Panc1 (cell line): ENCODE results near the gene AIG1. TPM values are rescaled to one million over a fixed set of nuclear protein-coding genes. Genes with fewer than 3 reads are reported as not detected.

ENCODE experiments used
- ATAC-seq: fragments of 200-7000 bp; cut with Tn5 transposase; 2 replicates; pipeline ENCODE4 v1.9.1; 2020; ENCODE audit warnings: mild to moderate bottlenecking, moderate library complexity
- BruUV-seq: library from RNA; stranded (reverse); fragments of 400-500 nt; replicated peaks from 2 replicates; lab custom pipeline; 2021; lab: Mats Ljungman, UMichigan
- CTCF ChIA-PET: fragments of 300-600 bp; sonication (Branson Sonifier 250); formaldehyde crosslinking; loops from one replicate; lab custom pipeline; 2022; ENCODE audit warnings: antibody characterized with exemption; lab: Charles Lee
- POLR2A ChIA-PET: fragments of 300-600 bp; sonication (Branson Sonifier 250); formaldehyde crosslinking; loops from one replicate; lab custom pipeline; 2022; ENCODE audit warnings: antibody characterized with exemption; lab: Charles Lee
- DNase-seq: peaks from one replicate; pipeline ENCODE4 v3.0.0-alpha.2; 2010; ENCODE audit warnings: low read depth, low spot score
- H3K27ac ChIP-seq: 2 replicates; pipeline ENCODE4 v1.5.1; 2011; ENCODE audit warnings: mild to moderate bottlenecking, low read length, inconsistent platforms
- H3K27me3 ChIP-seq: fragments of 200-500 bp; sonication (Bioruptor generic); 2 replicates; pipeline ENCODE4 v1.6.0; 2014; ENCODE audit warnings: low read length, inconsistent platforms; ENCODE audit not compliant: control insufficient read depth, insufficient read depth
- H3K36me3 ChIP-seq: fragments of 200-500 bp; sonication (Bioruptor generic); 2 replicates; pipeline ENCODE4 v1.5.1; 2014; ENCODE audit warnings: inconsistent platforms, mild to moderate bottlenecking, low read length, moderate library complexity; ENCODE audit not compliant: control insufficient read depth, insufficient read depth
- H3K4me1 ChIP-seq: 2 replicates; pipeline ENCODE4 v1.5.1; 2011; ENCODE audit warnings: inconsistent platforms, mild to moderate bottlenecking, low read length, moderate library complexity; ENCODE audit not compliant: control insufficient read depth, insufficient read depth
- H3K4me3 ChIP-seq, 2 experiments: 2 replicates each; pipeline ENCODE4 v1.5.1; 2011 to 2012; ENCODE audit warnings: low read depth in 2 of 2, low read length in 2 of 2, mild to moderate bottlenecking in 2 of 2, inconsistent platforms in 1 of 2, moderate library complexity in 1 of 2
- H3K9me3 ChIP-seq: fragments of 200-500 bp; sonication (Bioruptor generic); 2 replicates; pipeline ENCODE4 v1.5.1; 2014; ENCODE audit warnings: low read depth, mild to moderate bottlenecking, inconsistent platforms, low read length, moderate library complexity; ENCODE audit not compliant: control insufficient read depth, insufficient read depth
- CTCF ChIP-seq: fragments of 450-650 bp; IDR thresholded peaks from 2 replicates; pipeline ENCODE4 v1.5.1; 2017; ENCODE audit warnings: mild to moderate bottlenecking
- POLR2AphosphoS5 ChIP-seq: IDR thresholded peaks from 2 replicates; pipeline ENCODE4 v1.6.1; 2012; ENCODE audit warnings: mild to moderate bottlenecking, low read depth, low read length, moderate library complexity
- REST ChIP-seq, 2 experiments: IDR thresholded peaks; 2 replicates each; pipeline ENCODE4 v1.6.1; 2011 to 2012; ENCODE audit warnings: low read depth in 2 of 2, control low read depth in 1 of 2, low read length in 1 of 2, mild to moderate bottlenecking in 1 of 2, moderate library complexity in 1 of 2; ENCODE audit not compliant: insufficient read depth in 1 of 2
- SIN3A ChIP-seq: IDR thresholded peaks from 2 replicates; pipeline ENCODE4 v1.6.1; 2012; ENCODE audit warnings: low read depth, mild to moderate bottlenecking, low read length, moderate library complexity, borderline replicate concordance; ENCODE audit not compliant: insufficient read depth
- TCF7L2 ChIP-seq: IDR thresholded peaks from 2 replicates; pipeline ENCODE4 v1.6.1; 2011; ENCODE audit warnings: mild to moderate bottlenecking, low read depth, low read length, inconsistent platforms
- in situ Hi-C: cut with HindIII; loops from 2 replicates; pipeline ENCODE4 v1.10.0; 2016; ENCODE audit warnings: low sequenced_read_pairs, low pct_unique_long_range_greater_than_20kb
- intact Hi-C: fragments of 100-400 bp; cut with micrococcal nuclease; formaldehyde crosslinking; loops from one replicate; pipeline ENCODE4 v1.10.0; 2022; ENCODE audit not compliant: unreplicated experiment
- total RNA-seq: library from RNA; stranded (reverse); gene quantifications from one replicate; pipeline ENCODE4 v1.2.1, GENCODE V29; 2021; ENCODE audit not compliant: unreplicated experiment

Gene AIG1
- total RNA-seq, 1 experiment from 2014 or later: 23.9 TPM

GRCh38 chr6:143213859-143214376, 153.2 kb downstream of the AIG1 start:
- ATAC-seq: no peak
- Histone ChIP-seq H3K4me3 (no peak overlapping the region), H3K9me3 (no peaks in the 10 kb centered on the region), H3K36me3 (no peaks in the 10 kb centered on the region), H3K27me3 (no peaks in the 10 kb centered on the region), H3K4me1 (no peaks in the 10 kb centered on the region), H3K27ac (no peak overlapping the region)
- DNase-seq: no peak
- TF ChIP-seq CTCF: no peak
- TF ChIP-seq TCF7L2: no peak
- TF ChIP-seq SIN3A: no peak
- ChIA-PET POLR2A (no interaction called here), CTCF (no interaction called here)
- BruUV-seq: no TSS peak
- intact Hi-C loops (no loop called here), in situ Hi-C loops (no loop called here)

- no TSS peak for BruUV-seq
- in situ Hi-C loops (no loop called here), intact Hi-C loops (no loop called here)
- H3K4me3 ChIP-seq: no peak overlapping the region
- ChIA-PET CTCF (no interaction called here), POLR2A (no interaction called here)
- H3K27ac ChIP-seq: no peak overlapping the region
- ATAC-seq (no peak), DNase-seq (no peak)
- no peaks in the 10 kb centered on the region for H3K36me3 ChIP-seq
- TF ChIP-seq SIN3A (no peak), TCF7L2 (no peak), POLR2AphosphoS5 (no peak), CTCF (no peak), REST (IDR thresholded peaks at IDR 0.05; ENCODE audit: insufficient read depth in 1 of 2, low read depth in 2 of 2, low read length in 1 of 2) (no peak)
- no peaks in the 10 kb centered on the region for H3K9me3 ChIP-seq
- no peaks in the 10 kb centered on the region for H3K4me1 ChIP-seq
- H3K27me3 ChIP-seq: no peaks in the 10 kb centered on the region
These were observed 154.7 kb downstream of the AIG1 start for GRCh38 chr6:143215363-143215762.
